ENCODE measurements around the gene EIPR1. TPM values are rescaled to one million over a fixed set of nuclear protein-coding genes. Genes with fewer than 3 reads are reported as not detected.

The EIPR1 gene
- total RNA-seq, 1 donor, result 23.3 TPM

DNA sequence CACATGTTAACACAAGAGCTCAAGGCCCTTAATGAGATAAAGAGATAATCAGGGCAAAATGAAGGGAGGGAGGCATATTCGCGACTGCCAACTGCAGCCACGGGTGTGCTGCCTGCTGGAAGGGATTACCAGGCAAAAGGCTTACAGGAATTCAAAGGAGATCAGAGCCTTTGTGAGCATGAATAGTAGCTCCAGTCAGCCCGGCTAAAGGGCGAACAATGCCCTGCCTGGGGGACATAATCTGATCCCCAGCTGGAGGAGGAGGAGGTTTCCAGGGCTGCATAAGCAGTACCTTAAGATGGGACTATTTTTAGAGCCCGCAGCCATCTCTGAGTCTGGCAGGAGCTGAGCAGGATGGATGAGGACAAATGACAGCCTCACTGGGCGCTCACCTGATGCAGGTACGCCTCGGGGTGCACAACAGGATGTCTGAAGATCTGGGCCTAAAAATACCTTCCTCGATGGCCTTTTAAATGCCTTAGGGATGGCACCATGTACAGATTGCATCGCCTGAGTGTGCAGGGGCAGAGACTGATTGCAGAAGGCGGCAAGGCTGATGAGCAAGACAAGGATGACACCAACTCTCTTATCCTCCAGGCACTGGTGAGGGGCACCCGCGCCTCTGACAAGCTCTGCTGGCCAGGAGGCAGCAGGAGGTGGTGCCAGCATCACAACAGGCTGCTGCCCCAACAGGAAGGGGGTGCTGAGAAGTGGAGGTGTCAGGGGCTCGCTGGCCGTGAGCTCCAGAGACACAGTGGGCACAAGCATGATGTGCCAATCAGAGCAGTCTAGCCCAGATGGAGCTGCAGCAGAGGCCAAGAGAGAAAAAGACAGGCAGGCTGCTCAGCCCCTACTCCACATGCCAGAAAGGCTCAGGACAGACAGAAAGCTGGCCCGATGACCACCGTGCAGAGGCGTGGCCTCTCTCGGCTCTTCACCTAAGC is 111.4 kb downstream of the EIPR1 start:
- TF ChIP-seq, protein P1, sequence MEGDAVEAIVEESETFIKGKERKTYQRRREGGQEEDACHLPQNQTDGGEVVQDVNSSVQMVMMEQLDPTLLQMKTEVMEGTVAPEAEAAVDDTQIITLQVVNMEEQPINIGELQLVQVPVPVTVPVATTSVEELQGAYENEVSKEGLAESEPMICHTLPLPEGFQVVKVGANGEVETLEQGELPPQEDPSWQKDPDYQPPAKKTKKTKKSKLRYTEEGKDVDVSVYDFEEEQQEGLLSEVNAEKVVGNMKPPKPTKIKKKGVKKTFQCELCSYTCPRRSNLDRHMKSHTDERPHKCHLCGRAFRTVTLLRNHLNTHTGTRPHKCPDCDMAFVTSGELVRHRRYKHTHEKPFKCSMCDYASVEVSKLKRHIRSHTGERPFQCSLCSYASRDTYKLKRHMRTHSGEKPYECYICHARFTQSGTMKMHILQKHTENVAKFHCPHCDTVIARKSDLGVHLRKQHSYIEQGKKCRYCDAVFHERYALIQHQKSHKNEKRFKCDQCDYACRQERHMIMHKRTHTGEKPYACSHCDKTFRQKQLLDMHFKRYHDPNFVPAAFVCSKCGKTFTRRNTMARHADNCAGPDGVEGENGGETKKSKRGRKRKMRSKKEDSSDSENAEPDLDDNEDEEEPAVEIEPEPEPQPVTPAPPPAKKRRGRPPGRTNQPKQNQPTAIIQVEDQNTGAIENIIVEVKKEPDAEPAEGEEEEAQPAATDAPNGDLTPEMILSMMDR (IDR thresholded peaks at IDR 0.05; ENCODE audit: insufficient read depth, low read length), result no peak
- H3K4me3 ChIP-seq (ENCODE audit: low read depth, low read length), result no peak overlapping the region
- DNase-seq (ENCODE audit: low read depth), result no peak

DNA sequence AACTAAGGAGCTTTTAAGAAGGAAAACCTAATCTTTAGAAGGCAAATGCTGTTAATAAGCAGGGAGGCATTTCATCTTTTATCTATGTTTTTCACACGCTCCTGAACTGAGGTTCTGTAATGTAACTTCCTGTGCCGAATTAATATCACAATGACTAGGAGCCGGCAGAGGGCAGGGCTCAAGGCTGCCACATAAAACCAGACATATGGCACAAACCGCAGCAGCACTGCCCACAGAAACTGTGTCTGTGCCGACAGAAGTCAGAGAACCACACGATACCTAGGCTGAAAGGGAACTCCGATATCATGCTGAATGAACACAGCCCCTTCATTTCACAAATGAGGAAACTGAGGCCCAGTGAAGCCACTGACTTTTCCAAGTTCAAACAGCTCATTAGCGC is 112.1 kb downstream of the EIPR1 start:
- DNase-seq (ENCODE audit: low read depth), result no peak
- TF ChIP-seq, protein P1 (IDR thresholded peaks at IDR 0.05; ENCODE audit: insufficient read depth, low read length), result no peak
- no peak overlapping the region for H3K4me3 ChIP-seq (ENCODE audit: low read depth, low read length)

DNA sequence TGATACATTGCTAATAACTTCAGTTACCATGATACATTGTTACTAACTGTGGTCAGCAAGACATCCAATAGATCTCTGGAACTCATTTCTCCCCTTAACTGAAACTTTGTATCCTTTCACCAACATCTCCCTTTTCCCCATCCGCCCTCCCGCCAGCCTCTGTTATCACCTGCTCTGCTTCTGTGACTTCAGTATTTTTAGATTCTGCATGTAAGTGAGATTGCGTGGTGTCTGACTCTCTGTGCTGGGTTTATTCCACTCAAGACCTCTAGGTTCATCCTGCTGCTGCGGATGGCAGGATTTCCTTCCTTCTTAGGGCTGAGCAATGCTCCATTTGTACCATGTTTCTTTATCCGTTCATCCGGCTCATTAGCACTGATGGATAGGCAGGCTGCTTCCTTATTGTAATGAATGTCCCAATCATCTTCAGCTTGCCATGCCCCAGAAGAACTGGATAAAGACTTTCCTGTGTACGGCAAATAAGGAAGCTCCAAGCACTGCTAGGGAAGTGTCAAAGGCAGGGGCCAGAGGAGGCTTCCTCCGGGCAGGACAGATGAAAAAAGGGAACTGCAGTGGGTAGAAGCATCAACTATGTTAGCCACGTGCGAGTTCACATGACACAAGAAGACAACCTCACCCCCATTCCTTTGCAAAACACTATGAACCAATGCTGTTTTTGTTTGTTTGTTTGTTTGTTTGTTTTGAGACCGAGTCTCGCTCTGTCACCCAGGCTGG is 113.4 kb downstream of the EIPR1 start:
- H3K4me3 ChIP-seq (ENCODE audit: low read depth, low read length), result no peak overlapping the region
- TF ChIP-seq, protein P1 (IDR thresholded peaks at IDR 0.05; ENCODE audit: insufficient read depth, low read length), result no peak
- no peak for DNase-seq (ENCODE audit: low read depth)

DNA sequence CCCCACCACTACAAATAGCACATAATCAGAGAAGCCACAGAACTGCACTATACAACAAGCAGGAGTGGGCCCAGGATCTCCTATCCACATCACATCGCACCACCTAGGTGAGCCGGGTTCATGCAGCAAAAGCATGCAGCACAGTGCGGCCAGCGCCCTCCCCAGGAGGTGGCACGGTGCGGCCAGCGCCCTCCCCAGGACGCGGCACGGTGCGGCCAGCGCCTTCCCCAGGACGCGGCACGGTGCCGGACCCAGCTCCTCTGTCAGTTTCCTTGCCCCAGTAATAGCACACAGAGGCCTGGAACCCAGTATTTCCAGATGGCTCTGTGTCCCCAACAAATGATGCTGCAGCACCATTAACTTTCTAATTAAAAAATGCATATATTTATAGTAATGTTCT is 114.1 kb downstream of the EIPR1 start:
- DNase-seq (ENCODE audit: low read depth), result no peak
- H3K4me3 ChIP-seq (ENCODE audit: low read depth, low read length), result no peak overlapping the region
- TF ChIP-seq, protein P1 (IDR thresholded peaks at IDR 0.05; ENCODE audit: insufficient read depth, low read length), result no peak

DNA sequence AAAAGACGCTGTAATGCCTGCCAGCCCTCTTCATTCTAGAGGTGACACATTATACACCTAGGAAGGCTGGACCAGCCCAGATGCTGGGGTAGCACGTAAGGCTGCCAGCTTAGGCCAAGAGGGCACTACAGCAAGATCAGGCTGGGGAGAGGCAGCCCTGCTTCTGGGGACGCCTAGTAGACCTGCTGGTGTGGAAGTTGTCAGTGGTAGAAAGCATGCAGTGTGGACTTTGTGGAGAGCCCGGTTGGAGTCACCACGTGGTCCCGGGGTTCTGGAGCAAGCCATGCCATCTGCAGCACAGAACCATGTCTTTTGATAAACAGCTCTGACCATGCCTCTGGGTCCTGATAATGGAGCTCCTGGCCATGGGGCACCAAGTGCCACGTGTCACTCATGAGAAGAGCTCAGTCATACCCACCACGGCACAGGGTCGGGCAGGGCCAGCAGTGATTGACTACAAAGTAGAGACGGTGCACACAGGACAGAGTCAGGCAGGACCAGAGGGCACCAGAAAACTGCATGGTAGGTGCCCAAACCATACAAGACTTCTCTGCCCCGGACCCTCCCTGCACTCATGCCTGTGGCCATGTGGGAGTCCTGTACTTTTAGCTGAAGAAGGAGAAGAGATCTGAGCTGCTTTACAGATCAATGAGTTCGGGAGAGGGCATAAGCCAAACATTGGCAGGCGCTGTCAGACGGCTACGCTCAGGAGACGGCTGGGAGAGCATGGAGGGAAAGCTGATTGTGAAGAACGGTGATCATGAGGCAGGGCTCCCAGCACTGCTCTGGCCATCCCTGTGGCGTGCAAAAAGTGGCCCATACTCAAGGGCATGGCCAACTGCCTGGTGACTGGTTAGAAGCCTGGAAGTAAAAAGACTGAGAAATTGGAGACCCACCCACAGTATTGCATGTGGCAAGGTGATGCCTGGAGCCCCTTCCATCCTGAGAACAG is 114.9 kb downstream of the EIPR1 start:
- no peak overlapping the region for H3K4me3 ChIP-seq (ENCODE audit: low read depth, low read length)
- DNase-seq (ENCODE audit: low read depth), result no peak
- TF ChIP-seq, protein P1 (IDR thresholded peaks at IDR 0.05; ENCODE audit: insufficient read depth, low read length), result no peak

DNA sequence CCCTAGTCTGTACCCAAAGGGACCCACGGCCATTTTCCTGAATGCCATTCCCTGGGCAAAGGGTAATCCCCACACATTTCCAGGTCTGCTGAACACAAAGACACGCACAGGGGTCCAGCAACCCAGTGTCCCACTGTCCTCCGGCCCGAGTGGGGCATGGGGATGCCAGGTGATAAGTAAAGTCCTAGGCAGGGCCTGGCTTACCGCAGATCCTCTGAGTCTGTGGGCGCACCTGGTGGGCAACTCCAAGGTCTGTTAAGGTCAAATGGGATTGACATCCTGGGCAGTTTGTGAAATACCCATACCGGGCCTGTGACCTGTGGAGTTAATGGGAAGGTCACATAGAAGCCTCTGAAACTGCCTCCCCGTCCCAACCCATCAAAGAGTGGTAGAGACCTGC is 116.1 kb downstream of the EIPR1 start:
- TF ChIP-seq, protein P1 (IDR thresholded peaks at IDR 0.05; ENCODE audit: insufficient read depth, low read length), result no peak
- no peak for DNase-seq (ENCODE audit: low read depth)
- H3K4me3 ChIP-seq (ENCODE audit: low read depth, low read length), result no peak overlapping the region
